Hepatocyte (in vitro differentiated cells): ENCODE results near the gene DTNBP1. TPM values are rescaled to one million over a fixed set of nuclear protein-coding genes. Genes with fewer than 3 reads are reported as not detected.

Source experiments
- DNase-seq: peaks from one replicate; pipeline ENCODE4 v3.0.0-alpha.2; 2016; ENCODE audit warnings: low spot score
- H2AFZ ChIP-seq: fragments of 200-600 bp; sonication (generic); 2 replicates; pipeline ENCODE4 v1.6.0; 2016; ENCODE audit warnings: antibody characterized with exemption, mild to moderate bottlenecking
- H3K27ac ChIP-seq: fragments of 200-600 bp; sonication (generic); 2 replicates; pipeline ENCODE4 v1.5.1; 2016; ENCODE audit warnings: mild to moderate bottlenecking
- H3K27me3 ChIP-seq: fragments of 200-600 bp; sonication (generic); 2 replicates; pipeline ENCODE4 v1.6.1; 2016
- H3K36me3 ChIP-seq: fragments of 200-600 bp; sonication (generic); replicated peaks from 2 replicates; pipeline ENCODE4 v1.5.1; 2016; ENCODE audit warnings: low read depth; ENCODE audit not compliant: insufficient read depth
- H3K4me1 ChIP-seq: fragments of 200-600 bp; sonication (generic); 2 replicates; pipeline ENCODE4 v1.5.1; 2016; ENCODE audit warnings: mild to moderate bottlenecking, moderate library complexity; ENCODE audit not compliant: insufficient read depth
- H3K4me2 ChIP-seq: fragments of 200-600 bp; sonication (generic); 2 replicates; pipeline ENCODE4 v1.6.0; 2016
- H3K4me3 ChIP-seq: fragments of 200-600 bp; sonication (generic); 2 replicates; pipeline ENCODE4 v1.5.1; 2016; ENCODE audit warnings: mild to moderate bottlenecking
- H3K79me2 ChIP-seq: fragments of 200-600 bp; sonication (generic); 2 replicates; pipeline ENCODE4 v1.6.0; 2017; ENCODE audit warnings: mild to moderate bottlenecking
- H3K9me2 ChIP-seq: fragments of 200-600 bp; sonication (generic); replicated peaks from 2 replicates; pipeline ENCODE4 v1.6.0; 2017; ENCODE audit warnings: mild to moderate bottlenecking; ENCODE audit not compliant: insufficient read depth
- H3K9me3 ChIP-seq: fragments of 200-600 bp; sonication (generic); 2 replicates; pipeline ENCODE4 v1.5.1; 2016; ENCODE audit warnings: low read depth, mild to moderate bottlenecking
- H4K20me1 ChIP-seq: fragments of 200-600 bp; sonication (generic); 2 replicates; pipeline ENCODE4 v1.6.0; 2016; ENCODE audit warnings: mild to moderate bottlenecking; ENCODE audit not compliant: insufficient read depth, poor library complexity, severe bottlenecking
- EZH2 ChIP-seq: fragments of 200-600 bp; sonication (generic); IDR thresholded peaks from 2 replicates; pipeline ENCODE4 v1.6.1; 2016; ENCODE audit warnings: antibody characterized with exemption, mild to moderate bottlenecking, borderline replicate concordance
- EZH2phosphoT487 ChIP-seq: fragments of 200-600 bp; sonication (generic); IDR thresholded peaks from one replicate; pipeline ENCODE4 v1.6.1; 2018; ENCODE audit warnings: antibody characterized with exemption, mild to moderate bottlenecking, low read depth, moderate library complexity; ENCODE audit not compliant: unreplicated experiment, severe bottlenecking
- WGBS: methylation state at CpG from one replicate; pipeline ENCODE4 v1.1.6; 2016; ENCODE audit warnings: low lambda C conversion rate; ENCODE audit errors: missing lambda C conversion rate; 5-methylcytosine and 5-hydroxymethylcytosine counted together
- polyA plus RNA-seq: library from polyadenylated mRNA; unstranded; fragments of >200 nt; fragmentation: Nextera tagmentation; extraction: Ambion mirVana; gene quantifications from 2 replicates; pipeline ENCODE4 v1.2.1, GENCODE V29; 2016
- total RNA-seq: library from RNA; depleted of rRNA; stranded (reverse); fragments of >200 nt; gene quantifications from 2 replicates; pipeline ENCODE4 v1.2.3, GENCODE V29; 2014
- TF ChIP-seq, protein P1 (sequence below): fragments of 200-600 bp; sonication (generic); IDR thresholded peaks from 2 replicates; pipeline ENCODE4 v1.5.1; 2016; ENCODE audit warnings: antibody characterized with exemption, mild to moderate bottlenecking; ENCODE audit not compliant: poor library complexity

DTNBP1 gene
- total and polyA plus RNA-seq, 2 experiments from 2014 or later, result 3.4 to 25.6 TPM

DNA sequence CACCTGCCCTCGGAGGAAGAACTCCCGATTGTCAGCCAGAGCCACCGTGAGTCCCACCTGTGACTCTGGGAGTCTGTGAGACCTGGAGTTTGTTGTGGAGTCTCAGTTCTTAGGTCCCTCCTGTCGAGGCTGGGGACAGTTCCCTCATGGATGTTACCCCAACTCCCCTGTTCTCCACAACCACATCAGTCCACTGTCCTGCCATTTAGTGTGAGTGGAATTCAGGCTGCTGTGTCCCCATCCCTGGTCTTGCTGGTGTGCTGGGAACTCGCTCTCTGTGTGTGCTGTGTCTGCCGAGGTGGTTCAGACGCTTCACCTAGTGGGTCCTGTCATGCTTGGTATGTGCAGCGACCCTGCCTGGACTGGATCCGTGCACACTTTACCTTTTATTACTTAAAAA is 163.2 kb downstream of the DTNBP1 start:
- H3K79me2 ChIP-seq, result no peaks in the 10 kb centered on the region
- DNase-seq, result no peak

DNA sequence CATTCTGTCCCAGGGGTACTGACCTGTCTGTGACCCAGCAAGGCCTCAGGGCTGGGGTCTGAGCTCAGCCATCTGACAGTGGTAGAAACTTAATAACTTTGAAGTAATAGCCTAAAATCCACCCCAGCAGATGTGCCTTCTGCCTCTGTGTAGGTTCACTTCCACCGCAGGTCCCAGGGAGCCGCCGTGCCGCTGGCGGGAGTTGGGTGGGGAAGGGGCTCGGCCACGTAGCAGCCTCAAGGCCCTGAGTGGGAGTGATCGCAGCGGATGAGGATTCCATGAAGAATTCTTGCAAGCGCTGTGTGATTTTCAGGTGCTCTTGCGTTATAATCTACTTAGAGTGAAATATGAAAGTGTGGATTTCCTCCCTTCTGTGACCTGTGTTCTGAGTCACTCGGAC is 163.7 kb downstream of the DTNBP1 start:
- Histone ChIP-seq H3K27ac (no peak overlapping the region), H3K36me3 (no peaks in the 10 kb centered on the region), H3K9me2 (no peaks in the 10 kb centered on the region), H4K20me1 (peaks cover 8% of the 10 kb centered on the region), H3K9me3 (no peaks in the 10 kb centered on the region), H3K4me1 (peaks cover 17% of the 10 kb centered on the region), H3K27me3 (no peaks in the 10 kb centered on the region), H3K4me3 (no peak overlapping the region), H3K79me2 (no peaks in the 10 kb centered on the region), H3K4me2 (no peak overlapping the region), H2AFZ (no peak overlapping the region)
- TF ChIP-seq, protein P1, sequence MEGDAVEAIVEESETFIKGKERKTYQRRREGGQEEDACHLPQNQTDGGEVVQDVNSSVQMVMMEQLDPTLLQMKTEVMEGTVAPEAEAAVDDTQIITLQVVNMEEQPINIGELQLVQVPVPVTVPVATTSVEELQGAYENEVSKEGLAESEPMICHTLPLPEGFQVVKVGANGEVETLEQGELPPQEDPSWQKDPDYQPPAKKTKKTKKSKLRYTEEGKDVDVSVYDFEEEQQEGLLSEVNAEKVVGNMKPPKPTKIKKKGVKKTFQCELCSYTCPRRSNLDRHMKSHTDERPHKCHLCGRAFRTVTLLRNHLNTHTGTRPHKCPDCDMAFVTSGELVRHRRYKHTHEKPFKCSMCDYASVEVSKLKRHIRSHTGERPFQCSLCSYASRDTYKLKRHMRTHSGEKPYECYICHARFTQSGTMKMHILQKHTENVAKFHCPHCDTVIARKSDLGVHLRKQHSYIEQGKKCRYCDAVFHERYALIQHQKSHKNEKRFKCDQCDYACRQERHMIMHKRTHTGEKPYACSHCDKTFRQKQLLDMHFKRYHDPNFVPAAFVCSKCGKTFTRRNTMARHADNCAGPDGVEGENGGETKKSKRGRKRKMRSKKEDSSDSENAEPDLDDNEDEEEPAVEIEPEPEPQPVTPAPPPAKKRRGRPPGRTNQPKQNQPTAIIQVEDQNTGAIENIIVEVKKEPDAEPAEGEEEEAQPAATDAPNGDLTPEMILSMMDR, result no peak
- TF ChIP-seq EZH2 (no peak), EZH2phosphoT487 (no peak)
- no peak for DNase-seq
- WGBS, result 98% methylated on average over 12 of the region's 12 CpGs

More for the DNA sequence above, 163.2 kb downstream of the DTNBP1 start:
- H3K27ac ChIP-seq, result no peak overlapping the region
- H3K4me2 ChIP-seq, result no peak overlapping the region
- no peaks in the 10 kb centered on the region for H3K27me3 ChIP-seq
- no peaks in the 10 kb centered on the region for H3K9me3 ChIP-seq
- peaks cover 8% of the 10 kb centered on the region for H4K20me1 ChIP-seq
- H3K9me2 ChIP-seq, result no peaks in the 10 kb centered on the region
- peaks cover 22% of the 10 kb centered on the region for H3K4me1 ChIP-seq
- TF ChIP-seq EZH2phosphoT487, result no peak
- TF ChIP-seq, protein P1, result no peak
- no peaks in the 10 kb centered on the region for H3K36me3 ChIP-seq
- no peak overlapping the region for H3K4me3 ChIP-seq
- H2AFZ ChIP-seq, result no peak overlapping the region
- 91% methylated on average over 9 of the region's 9 CpGs for WGBS

DNA sequence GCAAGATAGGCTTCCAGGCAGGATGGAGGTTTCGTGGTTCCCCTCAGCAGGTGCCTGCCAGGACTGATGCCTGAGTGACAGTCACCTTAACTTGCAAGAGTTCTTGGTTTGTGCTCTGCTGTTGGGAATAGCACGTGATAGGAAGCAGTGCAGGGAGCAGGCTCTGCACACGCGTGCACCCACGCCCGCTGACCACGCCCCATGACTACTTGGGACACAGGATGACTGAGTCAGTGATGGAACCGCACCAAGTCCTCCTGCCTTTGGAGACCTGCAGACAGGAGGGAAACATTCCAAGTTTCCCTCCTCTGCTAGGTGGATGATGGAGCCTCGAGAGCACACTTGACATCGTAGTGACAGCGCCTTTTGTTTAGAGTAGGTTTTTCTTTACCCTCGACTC is 164.2 kb downstream of the DTNBP1 start:
- TF ChIP-seq EZH2phosphoT487 (no peak), EZH2 (no peak)
- TF ChIP-seq, protein P1, result no peak
- 95% methylated on average over 12 of the region's 12 CpGs for WGBS
- peaks cover 12% of the 10 kb centered on the region for H3K4me1 ChIP-seq
- H3K4me3 ChIP-seq, result no peak overlapping the region
- DNase-seq, result no peak
- no peak overlapping the region for H2AFZ ChIP-seq
- H3K79me2 ChIP-seq, result no peaks in the 10 kb centered on the region
- H3K9me2 ChIP-seq, result no peaks in the 10 kb centered on the region
- no peaks in the 10 kb centered on the region for H3K36me3 ChIP-seq
- no peaks in the 10 kb centered on the region for H3K27me3 ChIP-seq
- no peaks in the 10 kb centered on the region for H3K9me3 ChIP-seq
- no peak overlapping the region for H3K4me2 ChIP-seq
- H4K20me1 ChIP-seq, result peaks cover 8% of the 10 kb centered on the region
- no peak overlapping the region for H3K27ac ChIP-seq
